GM19467 (cell line): ENCODE measurements around the gene PCDHGA2.
"Not testable (repeated sequence)": the region's sequence is repeated elsewhere in the genome, so short reads cannot be mapped to it uniquely, and the experiment has no call there.

Source experiments
- ATAC-seq: cut with Tn5 transposase; IDR thresholded peaks from one replicate; pipeline ENCODE4 v1.9.1; 2021; ENCODE audit warnings: mild to moderate bottlenecking, moderate library complexity; ENCODE audit not compliant: unreplicated experiment

Gene PCDHGA2

DNA sequence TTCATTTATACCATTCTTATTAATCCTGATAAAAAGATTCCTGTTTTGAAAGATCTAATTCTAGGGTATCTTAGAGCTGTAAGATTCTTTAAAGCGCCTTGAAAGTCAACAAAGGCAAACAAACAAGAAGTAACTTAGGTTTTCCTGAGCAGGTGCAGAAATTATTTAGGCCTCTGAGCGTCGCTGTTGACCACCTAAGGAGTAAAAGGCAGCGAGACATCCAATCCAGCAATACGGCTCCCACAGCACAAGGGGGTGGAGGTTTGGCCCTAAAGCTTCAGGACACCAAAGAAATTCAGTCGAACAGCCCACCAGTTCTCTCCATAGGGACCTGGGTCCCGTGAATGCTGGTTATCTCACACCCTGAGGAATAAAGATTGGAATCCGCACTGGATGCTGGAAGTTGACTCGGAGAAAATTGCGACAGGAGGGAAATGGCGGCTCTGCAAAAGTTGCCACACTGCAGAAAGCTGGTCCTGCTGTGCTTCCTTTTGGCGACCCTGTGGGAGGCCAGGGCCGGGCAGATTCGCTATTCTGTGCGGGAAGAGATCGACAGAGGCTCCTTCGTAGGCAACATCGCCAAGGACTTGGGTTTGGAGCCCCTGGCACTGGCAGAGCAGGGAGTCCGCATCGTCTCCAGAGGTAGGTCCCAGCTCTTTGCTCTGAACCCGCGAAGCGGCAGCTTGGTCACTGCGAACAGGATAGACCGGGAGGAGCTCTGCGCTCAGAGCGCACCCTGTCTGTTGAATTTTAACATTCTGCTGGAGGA, at the start of gene PCDHGA2:
TSS of gene PCDHGA2 (plus strand) at position 223 of the 769 bp plus-strand sequence.
- ATAC-seq = no peak

- ATAC-seq = no peak
These were observed 40.2 kb upstream of the PCDHGA2 start for GRCh38 chr5:141298376-141298775.

GRCh38 chr5:141303756-141304155, 34.8 kb upstream of the PCDHGA2 start, which contains the start of gene SLC25A2:
Gene SLC25A2, minus strand, starts transcription at chr5:141304049. Its CDS starts 184 bp downstream, at chr5:141303865.
- no peak for ATAC-seq

DNA sequence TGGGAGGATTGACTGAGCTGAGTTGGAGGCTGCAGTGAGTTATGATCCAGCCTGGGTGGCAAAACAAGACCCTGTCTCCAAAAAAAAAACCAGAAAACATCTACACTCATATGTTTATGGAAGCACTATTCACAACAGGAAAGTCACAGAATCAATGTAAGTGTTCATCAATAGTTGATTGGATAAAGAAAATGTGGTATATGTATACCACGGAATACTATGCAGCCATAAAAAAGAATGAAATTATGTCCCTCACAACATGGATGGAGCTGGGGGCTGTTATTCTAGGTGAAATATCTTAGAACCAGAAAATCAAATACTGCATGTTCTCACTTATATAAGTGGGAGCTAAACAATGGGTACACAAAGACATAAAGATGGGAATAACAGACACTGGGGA, 31.9 kb upstream of the PCDHGA2 start:
- ATAC-seq = no peak

GRCh38 chr5:141313711-141314110, 24.8 kb upstream of the PCDHGA2 start:
- ATAC-seq = no peak

- not testable (repeated sequence) for ATAC-seq
These were observed 21.6 kb upstream of the PCDHGA2 start for GRCh38 chr5:141316963-141317362.

- ATAC-seq = no peak
These were observed 19.4 kb upstream of the PCDHGA2 start for GRCh38 chr5:141319202-141319601.

- ATAC-seq = no peak
These were observed 18.9 kb upstream of the PCDHGA2 start for GRCh38 chr5:141319699-141320098.

DNA sequence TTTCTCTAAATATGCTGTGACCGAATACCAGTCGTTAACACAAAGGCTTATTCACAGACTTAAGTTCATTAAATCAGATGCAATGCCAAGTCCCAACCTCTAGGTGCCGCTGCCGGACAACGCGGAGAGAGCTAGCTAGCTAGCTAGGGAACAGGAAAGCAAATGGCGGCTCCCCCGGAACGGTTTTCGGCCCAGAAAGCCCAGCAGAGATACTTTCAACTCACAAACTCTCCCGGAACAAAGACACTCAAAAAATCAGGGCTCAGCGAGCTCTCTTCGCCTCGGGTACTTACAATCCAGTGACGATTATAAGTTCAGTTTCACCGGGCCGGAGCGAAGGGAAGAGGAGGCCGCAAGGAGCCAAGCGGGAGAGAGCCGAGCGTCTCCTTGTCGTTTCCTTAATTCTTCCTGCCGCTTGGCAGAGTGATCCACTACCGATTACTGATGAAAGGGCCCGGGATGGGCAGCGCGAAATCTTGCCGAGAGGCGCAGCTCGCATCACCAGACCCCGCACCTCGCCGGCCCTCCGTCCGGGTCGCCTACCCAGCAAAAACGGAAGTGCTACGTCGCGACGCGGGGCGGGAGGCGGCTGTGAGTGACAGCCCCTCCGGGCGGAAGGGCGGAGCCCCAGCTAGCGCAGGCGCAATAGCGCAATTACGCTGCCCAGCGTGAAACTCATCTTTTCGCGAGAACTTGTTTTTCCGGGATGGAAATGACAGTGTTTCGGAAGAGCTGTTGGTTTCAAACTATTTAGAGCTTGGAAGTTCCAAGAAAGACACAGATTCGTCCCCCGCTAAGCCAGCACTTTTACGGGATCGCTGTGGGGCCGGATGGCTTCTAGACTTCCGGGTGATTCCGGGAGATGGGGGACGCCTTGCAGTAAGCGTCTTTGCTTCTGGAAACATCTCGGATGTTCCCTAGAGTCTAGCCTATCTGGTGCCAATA, 18.1 kb upstream of the PCDHGA2 start, which contains the start of gene TAF7:
TSS of gene TAF7 (minus strand) at position 560 of the 945 bp plus-strand sequence. CDS start 740 bp downstream, outside the sequence.
- ATAC-seq = peak; percentile 95

GRCh38 chr5:141322261-141322660, 16.3 kb upstream of the PCDHGA2 start:
- no peak for ATAC-seq

DNA sequence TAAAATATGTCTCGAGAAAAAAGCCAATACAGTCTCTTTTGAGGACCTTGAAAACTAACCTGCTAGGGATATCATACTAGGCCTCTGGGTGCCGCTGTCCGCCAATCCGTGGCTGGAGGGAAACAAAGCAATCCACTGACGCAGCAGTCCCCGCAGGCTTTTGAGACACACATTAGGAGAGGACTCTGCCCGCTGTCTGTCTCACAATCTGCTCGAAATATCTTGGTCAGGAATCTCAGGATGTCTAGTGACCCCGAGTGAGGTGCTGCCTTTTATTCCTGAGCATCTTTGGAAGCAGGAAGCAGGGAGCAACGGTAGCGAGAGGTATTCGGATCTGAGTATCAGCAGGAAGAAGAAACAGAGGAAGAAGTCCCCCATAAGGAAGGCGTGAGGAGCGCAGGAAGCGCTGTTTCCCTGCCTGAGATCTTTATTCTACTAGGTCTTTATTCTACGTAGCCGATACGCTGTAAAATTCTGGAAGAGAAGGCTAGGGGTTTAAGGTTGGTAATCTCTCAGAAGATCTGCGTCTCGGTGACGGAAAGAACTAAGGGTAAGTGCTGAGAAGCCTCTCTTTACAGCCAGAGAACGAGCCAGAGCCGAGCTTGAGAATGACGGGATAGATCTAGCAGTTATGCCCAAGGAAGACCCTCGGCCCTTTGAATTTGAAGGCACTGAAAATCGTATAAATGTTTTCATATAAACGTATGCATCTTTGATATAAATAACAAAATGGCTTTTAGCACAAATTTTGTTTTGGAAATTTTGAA, 12.3 kb upstream of the PCDHGA2 start:
- peak; percentile 52 for ATAC-seq

- no peak for ATAC-seq
These were observed 10.3 kb upstream of the PCDHGA2 start for GRCh38 chr5:141328231-141328630.

DNA sequence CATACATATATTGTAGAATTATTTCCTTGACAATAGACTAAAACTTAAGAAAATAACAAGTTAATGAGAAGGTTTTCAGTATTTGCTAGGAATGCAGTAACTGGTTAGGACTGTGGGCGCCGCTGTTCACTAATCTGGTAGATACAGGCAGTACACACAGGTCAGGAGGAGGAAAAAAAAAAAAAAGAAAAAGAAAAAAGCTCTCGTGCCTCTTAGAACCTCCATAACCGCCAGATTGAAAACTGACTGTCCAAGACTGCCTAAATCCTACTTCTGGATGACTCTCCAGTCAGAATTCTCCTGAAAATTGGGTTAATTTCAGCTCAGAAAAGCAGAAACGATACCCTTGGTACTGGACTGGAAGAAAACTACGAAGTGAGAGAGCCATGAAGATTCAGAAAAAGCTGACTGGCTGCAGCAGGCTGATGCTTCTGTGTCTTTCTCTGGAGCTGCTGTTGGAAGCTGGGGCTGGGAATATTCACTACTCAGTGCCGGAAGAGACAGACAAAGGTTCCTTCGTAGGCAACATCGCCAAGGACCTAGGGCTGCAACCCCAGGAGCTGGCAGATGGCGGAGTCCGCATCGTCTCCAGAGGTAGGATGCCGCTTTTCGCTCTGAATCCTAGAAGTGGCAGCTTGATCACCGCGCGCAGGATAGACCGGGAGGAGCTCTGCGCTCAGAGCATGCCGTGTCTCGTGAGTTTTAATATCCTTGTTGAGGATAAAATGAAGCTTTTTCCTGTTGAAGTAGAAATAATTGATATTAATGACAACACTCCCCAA, 8.1 kb upstream of the PCDHGA2 start, which contains the start of gene PCDHGA1:
TSS of gene PCDHGA1 (plus strand) at position 216 of the 782 bp plus-strand sequence.
- no peak for ATAC-seq

- ATAC-seq = not testable (repeated sequence)
These were observed 6.0 kb upstream of the PCDHGA2 start for GRCh38 chr5:141332571-141332970.

- not testable (repeated sequence) for ATAC-seq
These were observed 2.3 kb downstream of the PCDHGA2 start for GRCh38 chr5:141340781-141341354.

GRCh38 chr5:141342773-141343172, 4.2 kb downstream of the PCDHGA2 start:
- no peak for ATAC-seq

DNA sequence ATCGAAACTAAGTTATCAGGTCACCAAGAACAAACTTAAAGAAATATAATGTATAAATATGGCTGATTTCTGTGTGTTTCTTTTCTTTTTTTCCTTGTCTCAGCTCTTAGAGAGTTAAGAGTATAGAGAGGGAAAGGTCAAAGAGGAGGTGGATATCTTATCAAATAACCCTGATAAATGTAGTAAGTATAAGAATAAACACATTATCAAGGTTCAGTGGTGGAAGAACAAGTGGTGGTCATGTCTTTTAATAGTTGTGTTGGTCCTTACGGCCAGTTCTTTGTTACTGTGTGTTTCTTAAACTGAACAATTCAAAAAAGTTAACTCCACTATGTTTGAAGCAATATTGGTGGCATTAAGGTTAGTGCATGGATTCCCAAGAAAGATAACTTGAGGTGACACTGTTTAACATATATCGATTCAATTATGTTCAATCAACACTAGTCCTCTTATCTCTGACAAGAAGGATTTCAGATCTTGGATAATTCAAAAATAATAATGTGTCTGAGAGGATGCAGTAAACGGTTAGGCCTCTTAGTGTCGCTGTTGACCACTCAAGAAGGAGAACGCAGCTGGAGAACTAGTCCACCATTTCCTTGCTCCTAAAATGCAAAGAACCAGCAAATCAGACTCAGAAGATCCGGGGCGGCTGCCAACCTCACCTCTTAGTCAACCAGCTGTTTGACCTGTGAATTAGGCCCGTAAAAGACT, 4.8 kb downstream of the PCDHGA2 start, which contains the start of gene PCDHGA3:
TSS of gene PCDHGA3 (plus strand) at position 588 of the 711 bp plus-strand sequence. CDS start 205 bp downstream, outside the sequence.
- no peak for ATAC-seq

GRCh38 chr5:141343953-141344463, 5.4 kb downstream of the PCDHGA2 start:
- no peak for ATAC-seq
